ENCODE data around the gene NUP43. TPM values are rescaled to one million over a fixed set of nuclear protein-coding genes. Genes with fewer than 3 reads are reported as not detected.

The NUP43 gene
- total and polyA plus RNA-seq, 3 donors from 2014 or later: 14.8 to 32.2 (median 28.3) TPM

DNA sequence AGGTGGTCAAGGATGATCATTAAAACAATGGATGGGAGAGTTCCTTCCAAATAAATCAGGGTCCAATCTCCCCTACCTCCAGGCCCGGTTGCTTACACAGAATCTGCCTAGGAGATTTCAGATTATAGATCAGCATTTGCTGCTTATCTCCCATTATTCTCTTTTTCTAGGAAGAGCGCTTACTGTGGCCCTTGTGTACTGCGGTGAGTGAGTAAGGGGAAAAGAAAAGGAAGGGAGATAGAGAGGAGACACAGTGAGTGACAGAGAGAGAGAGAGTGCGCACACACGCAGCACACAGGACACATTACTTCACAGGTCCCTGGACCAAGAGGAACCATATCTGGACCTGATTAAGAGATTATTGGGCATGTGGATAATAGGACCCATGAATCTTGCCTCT lies 34.6 kb downstream of the NUP43 start:
- no peak for DNase-seq
- Histone ChIP-seq H3K4me1 (peaks cover 25% of the 10 kb centered on the region), H3K27me3 (no peaks in the 10 kb centered on the region), H3K4me3 (no peak overlapping the region), H3K36me3 (ENCODE audit: low read depth, missing control alignments) (no peaks in the 10 kb centered on the region), H3K27ac (no peak overlapping the region), H3K9me3 (no peaks in the 10 kb centered on the region)
- intact Hi-C loops (cut with DNase I; ENCODE audit: low total_unique reads): no loop called here
- 93 to 98% methylated on average over 5 of the region's 5 CpGs for WGBS, 2 donors
- no peak for TF ChIP-seq POLR2A (IDR thresholded peaks at IDR 0.05)
- TF ChIP-seq, protein P1, sequence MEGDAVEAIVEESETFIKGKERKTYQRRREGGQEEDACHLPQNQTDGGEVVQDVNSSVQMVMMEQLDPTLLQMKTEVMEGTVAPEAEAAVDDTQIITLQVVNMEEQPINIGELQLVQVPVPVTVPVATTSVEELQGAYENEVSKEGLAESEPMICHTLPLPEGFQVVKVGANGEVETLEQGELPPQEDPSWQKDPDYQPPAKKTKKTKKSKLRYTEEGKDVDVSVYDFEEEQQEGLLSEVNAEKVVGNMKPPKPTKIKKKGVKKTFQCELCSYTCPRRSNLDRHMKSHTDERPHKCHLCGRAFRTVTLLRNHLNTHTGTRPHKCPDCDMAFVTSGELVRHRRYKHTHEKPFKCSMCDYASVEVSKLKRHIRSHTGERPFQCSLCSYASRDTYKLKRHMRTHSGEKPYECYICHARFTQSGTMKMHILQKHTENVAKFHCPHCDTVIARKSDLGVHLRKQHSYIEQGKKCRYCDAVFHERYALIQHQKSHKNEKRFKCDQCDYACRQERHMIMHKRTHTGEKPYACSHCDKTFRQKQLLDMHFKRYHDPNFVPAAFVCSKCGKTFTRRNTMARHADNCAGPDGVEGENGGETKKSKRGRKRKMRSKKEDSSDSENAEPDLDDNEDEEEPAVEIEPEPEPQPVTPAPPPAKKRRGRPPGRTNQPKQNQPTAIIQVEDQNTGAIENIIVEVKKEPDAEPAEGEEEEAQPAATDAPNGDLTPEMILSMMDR (IDR thresholded peaks at IDR 0.05): no peak

DNA sequence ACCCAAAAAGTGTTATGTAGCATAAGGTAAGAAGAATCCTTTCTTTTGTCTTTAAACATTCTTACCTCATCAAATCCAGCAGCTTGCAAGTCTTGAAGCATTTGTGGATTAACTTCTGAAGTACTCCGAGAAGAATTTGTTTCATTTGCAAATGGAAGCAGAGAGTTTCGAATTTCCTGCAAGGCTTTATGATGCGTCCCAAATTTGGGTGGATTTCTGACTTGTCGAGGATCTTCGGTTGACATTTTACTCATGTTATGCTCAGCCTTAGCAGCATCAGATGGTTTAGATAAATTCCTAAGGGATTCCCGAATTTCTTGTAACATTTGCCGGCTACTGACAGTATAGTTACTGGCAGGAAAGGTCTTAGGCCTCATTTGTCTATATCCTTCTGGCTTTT lies 44.6 kb downstream of the NUP43 start:
- intact Hi-C loops (cut with DNase I; ENCODE audit: low total_unique reads): no loop called here
- WGBS, 2 donors: 66 to 73% methylated on average over 7 of the region's 7 CpGs
- Histone ChIP-seq H3K4me3 (no peak overlapping the region), H3K4me1 (peaks cover 7% of the 10 kb centered on the region), H3K27ac (no peak overlapping the region), H3K9me3 (no peaks in the 10 kb centered on the region), H3K36me3 (ENCODE audit: low read depth, missing control alignments) (no peaks in the 10 kb centered on the region), H3K27me3 (no peaks in the 10 kb centered on the region)
- no peak for DNase-seq
- TF ChIP-seq POLR2A (IDR thresholded peaks at IDR 0.05): no peak
- TF ChIP-seq, protein P1 (IDR thresholded peaks at IDR 0.05): no peak

DNA sequence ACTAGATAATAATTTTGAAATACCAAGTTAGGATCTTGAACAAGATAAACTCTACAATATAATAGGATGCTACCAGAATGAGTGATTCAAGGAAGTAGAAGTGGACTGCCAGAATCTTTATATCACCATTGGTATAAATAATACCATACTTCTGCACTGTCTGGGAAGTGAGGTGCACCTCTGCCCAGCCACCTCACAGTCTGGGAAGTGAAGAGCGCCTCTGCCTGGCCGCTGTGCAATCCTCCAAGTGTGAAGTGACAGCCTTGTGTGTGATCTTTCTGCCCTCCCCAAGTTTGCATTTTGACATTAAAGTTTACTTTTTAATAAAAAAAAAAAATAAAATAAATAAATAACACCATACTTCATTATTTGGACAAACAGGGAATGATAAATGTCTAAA lies 47.2 kb downstream of the NUP43 start:
- Histone ChIP-seq H3K27ac (no peak overlapping the region), H3K4me3 (no peak overlapping the region), H3K27me3 (no peaks in the 10 kb centered on the region), H3K36me3 (ENCODE audit: low read depth, missing control alignments) (no peaks in the 10 kb centered on the region), H3K4me1 (peaks cover 7% of the 10 kb centered on the region), H3K9me3 (no peaks in the 10 kb centered on the region)
- no peak for DNase-seq
- TF ChIP-seq, protein P1 (IDR thresholded peaks at IDR 0.05): no peak
- no peak for TF ChIP-seq POLR2A (IDR thresholded peaks at IDR 0.05)
- intact Hi-C loops (cut with DNase I; ENCODE audit: low total_unique reads): no loop called here
- 87 to 98% methylated on average over 2 of the region's 2 CpGs for WGBS, 2 donors

DNA sequence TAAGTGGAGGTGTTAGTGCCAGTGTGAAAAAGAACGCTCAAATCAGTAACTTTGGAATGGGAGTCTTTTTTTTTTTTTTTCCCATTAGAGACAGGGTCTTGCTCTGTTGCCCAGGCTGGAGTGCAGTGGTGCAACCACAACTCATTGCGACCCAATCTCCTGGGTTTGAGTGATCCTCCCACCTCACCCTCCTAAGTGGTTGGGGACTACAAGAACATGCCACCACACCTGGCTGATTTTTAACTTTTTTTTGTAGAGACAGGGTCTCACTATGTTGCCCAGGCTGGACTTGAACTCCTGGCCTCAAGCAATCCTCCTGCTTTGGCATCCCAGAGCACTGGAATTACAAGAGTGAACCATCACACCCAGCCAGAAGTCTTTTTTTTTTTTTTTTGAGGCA lies 48.2 kb downstream of the NUP43 start:
- peaks cover 7% of the 10 kb centered on the region for H3K4me1 ChIP-seq
- no peak for DNase-seq
- intact Hi-C loops (cut with DNase I; ENCODE audit: low total_unique reads): no loop called here
- H3K27me3 ChIP-seq: no peaks in the 10 kb centered on the region
- no peak overlapping the region for H3K4me3 ChIP-seq
- no peaks in the 10 kb centered on the region for H3K36me3 ChIP-seq (ENCODE audit: low read depth, missing control alignments)
- H3K9me3 ChIP-seq: no peaks in the 10 kb centered on the region
- H3K27ac ChIP-seq: no peak overlapping the region
- 98 to 100% methylated on average over 2 of the region's 2 CpGs for WGBS, 2 donors
- no peak for TF ChIP-seq POLR2A (IDR thresholded peaks at IDR 0.05)
- TF ChIP-seq, protein P1 (IDR thresholded peaks at IDR 0.05): no peak

DNA sequence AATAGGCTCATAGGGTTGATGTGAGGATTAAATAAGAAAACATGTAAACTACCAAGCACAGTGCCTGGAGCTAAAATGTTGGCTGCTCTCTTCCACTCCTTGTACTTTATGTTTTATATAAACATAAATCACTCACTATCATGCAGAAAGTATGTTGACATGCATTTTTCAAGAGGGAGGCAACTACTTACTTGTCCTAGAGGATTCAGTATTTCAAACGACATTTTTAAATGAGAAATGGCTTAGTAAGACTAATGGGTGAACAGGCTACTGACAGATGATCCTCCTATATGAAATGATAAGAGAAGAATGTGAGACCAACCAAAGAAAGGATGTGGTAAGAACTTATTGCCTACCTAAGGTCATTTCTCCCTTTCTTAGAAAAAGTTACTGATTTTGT lies 49.4 kb downstream of the NUP43 start:
- no peak for DNase-seq
- H3K27me3 ChIP-seq: no peaks in the 10 kb centered on the region
- H3K27ac ChIP-seq: no peak overlapping the region
- H3K9me3 ChIP-seq: no peaks in the 10 kb centered on the region
- peaks cover 5% of the 10 kb centered on the region for H3K4me1 ChIP-seq
- H3K36me3 ChIP-seq (ENCODE audit: low read depth, missing control alignments): no peaks in the 10 kb centered on the region
- TF ChIP-seq, protein P1 (IDR thresholded peaks at IDR 0.05): no peak
- TF ChIP-seq POLR2A (IDR thresholded peaks at IDR 0.05): no peak
- intact Hi-C loops (cut with DNase I; ENCODE audit: low total_unique reads): no loop called here
- no peak overlapping the region for H3K4me3 ChIP-seq
- WGBS, 2 donors: 32 to 33% methylated on average over 1 of the region's 1 CpG
